Heart left ventricle (tissue), 16 donors: ENCODE data around the gene RGS2. TPM values are rescaled to one million over a fixed set of nuclear protein-coding genes. Genes with fewer than 3 reads are reported as not detected.

ENCODE experiments used
- ATAC-seq, 4 donors: fragments of 200-7000 bp; cut with Tn5 transposase; one replicate each; pipeline ENCODE4 v1.9.1; 2020 to 2022; ENCODE audit warnings: moderate library complexity in 4 of 4, mild to moderate bottlenecking in 3 of 4, moderate number of reproducible peaks in 1 of 4
- DNase-seq, 5 donors: peaks; one replicate each; pipeline ENCODE4 v3.0.0-alpha.2; 2020
- H3K27ac ChIP-seq, 12 donors: fragments of 200-600 bp; sonication (generic) in 4 of 12; one replicate each; pipeline versions ENCODE4 v1.5.0 to v1.8.0; 2016 to 2022; ENCODE audit warnings: mild to moderate bottlenecking in 2 of 12
- H3K27me3 ChIP-seq, 9 donors: fragments of 200-600 bp; sonication (generic) in 2 of 9; one replicate each; pipeline versions ENCODE4 v1.5.1 to v1.8.0; 2016 to 2022; ENCODE audit warnings: mild to moderate bottlenecking in 3 of 9
- H3K36me3 ChIP-seq, 9 donors: fragments of 200-600 bp; sonication (generic) in 2 of 9; one replicate each; pipeline versions ENCODE4 v1.5.0 to v1.8.0; 2018 to 2022; ENCODE audit warnings: mild to moderate bottlenecking in 2 of 9
- H3K4me1 ChIP-seq, 12 donors: fragments of 200-600 bp; sonication (generic) in 4 of 12; one replicate each; pipeline versions ENCODE4 v1.5.0 to v1.8.0; 2016 to 2022; ENCODE audit warnings: mild to moderate bottlenecking in 3 of 12
- H3K4me3 ChIP-seq, 12 donors: fragments of 200-600 bp; sonication (generic) in 4 of 12; one replicate each; pipeline versions ENCODE4 v1.5.0 to v1.8.0; 2017 to 2022; ENCODE audit warnings: mild to moderate bottlenecking in 9 of 12, moderate library complexity in 4 of 12
- H3K9me3 ChIP-seq, 12 donors: fragments of 200-600 bp; sonication (generic) in 4 of 12; one replicate each; pipeline versions ENCODE4 v1.5.0 to v1.8.0; 2016 to 2022; ENCODE audit warnings: mild to moderate bottlenecking in 1 of 12
- CTCF ChIP-seq, 12 donors: fragments of 200-600 bp; sonication (generic) in 4 of 12; IDR thresholded peaks; one replicate each; pipeline versions ENCODE4 v1.5.0 to v1.8.0; 2018 to 2022; ENCODE audit warnings: antibody characterized with exemption in 12 of 12, mild to moderate bottlenecking in 5 of 12
- POLR2A ChIP-seq, 2 donors: fragments of 450-650 bp; IDR thresholded peaks; one replicate each; pipeline ENCODE4 v1.6.1; 2017; ENCODE audit warnings: antibody characterized with exemption in 2 of 2, mild to moderate bottlenecking in 2 of 2, moderate library complexity in 2 of 2
- WGBS, 4 donors: extraction: QIAGEN DNeasy Blood & Tissue Kit in 2 of 4; methylation state at CpG; one replicate each; pipeline versions ENCODE4 v1.1.5 to v1.1.7; 2013 to 2018; 5-methylcytosine and 5-hydroxymethylcytosine counted together
- intact Hi-C, 10 donors: fragments of 100-400 bp; cut with DNase I; formaldehyde crosslinking; loops; one replicate each; pipeline versions ENCODE4 v1.11.1 to v1.14.2; 2022
- long read RNA-seq, 3 donors: library from polyadenylated mRNA; unstranded; transcript quantifications; one replicate each; pipeline ENCODE4 v2.0.0, GENCODE V29; 2020 to 2021
- polyA plus RNA-seq, 2 donors: library from polyadenylated mRNA; stranded (reverse); fragments of 200-250 nt; gene quantifications; one replicate each; pipeline ENCODE4 v1.2.3, GENCODE V29; 2013
- total RNA-seq, 9 donors: library from RNA; depleted of rRNA in 2 of 9; stranded (reverse); fragments of >200 nt in 2 of 9; fragmentation: NEBNext Ultra II Directional in 3 of 9; extraction: Animal tissue kit (Norgen Biotek cat#: 25700) in 3 of 9; gene quantifications; one replicate each; pipeline versions ENCODE4 v1.1.0 to v1.2.4, GENCODE V29; 2016 to 2023
- donor health status: ischemic (EF 13 %, LVEDD 7.1; RV severe dilation, severe dysfunction).
- donor health status: healthy with polysubstance abuse.
- donor health status: DM: no; HTN: yes; CAD: no.
- donor health status: DM: no; HTN: no; CAD: no.
- donor health status: ischemic (EF 25% LVEDD 6.9; RV normal size, moderate dysfunction).
- donor health status: ischemic (EF 25% LVEDD 5.7; RV mildly dilated, moderate dysfunction).
- donor health status: healthy.
- donor health status: DM: yes; HTN: yes; CAD: no.
- donor health status: ischemic (EF 35%, LVEDD 5.7; RV mildly dilated, moderate dysfunction).
- donor health status: nonischemic (EF 11% LVEDD 7.7; RV severe dilation, severe dysfunction).
- donor health status: DM: yes; HTN: yes; CAD: no.
- donor health status: PGD.
- donor health status: ischemic (EF 29% LVEDD 5.4; RV normal size, mild dysfunction).
- donor health status: nonischemic (EF 23%, LVEDD 6.1; RV moderate dilation, normal function).

The RGS2 gene
- total RNA-seq (10 to 100 TPM in 4 of 9 donors, 1 to 10 TPM in 5; 7.6 to 32.6 (median 9.8) TPM), polyA plus RNA-seq (10 to 100 TPM; 20.5 to 25.7 TPM)
- long read RNA-seq, donor 1, partial matches to known transcripts: 1 of 4 reads
- long read RNA-seq, donor 1, other reads (novel, unspliced or antisense): 1 of 4 reads
- long read RNA-seq, donor 2, transcript RGS2-201 (5 exons, 1,354 nt): major isoform, 12 of 14 reads
- long read RNA-seq, donor 2, partial matches to known transcripts: 1 of 14 reads
- long read RNA-seq, donor 2, other reads (novel, unspliced or antisense): 1 of 14 reads
- long read RNA-seq, donor 3, partial matches to known transcripts: 0 of 1 reads
- long read RNA-seq, donor 3, other reads (novel, unspliced or antisense): 0 of 1 reads

GRCh38 chr1:192808518-192809306 is at the start of gene RGS2:
TSS of gene RGS2 (plus strand) at chr1:192809039. CDS start at chr1:192809072, 33 bp downstream.
- intact Hi-C loops: loop anchor here (2.0 to 10.0 kb wide), 17 partner anchors 69 to 334 kb away; partner anchors contain the start of genes CDC73 (in 4 of the 10) and GLRX2 (in 1 of the 10)
- TF ChIP-seq CTCF (IDR thresholded peaks at IDR 0.05) (peak in 6 of 12 donors; percentile 7 to 58 (median 36)), POLR2A (IDR thresholded peaks at IDR 0.05) (peak; percentile 94 to 100)
- no peaks in the 10 kb centered on the region for H3K27me3 ChIP-seq
- H3K9me3 ChIP-seq: no peaks in the 10 kb centered on the region
- 0 to 3% (median 1%) methylated on average over 26 to 72 of the region's 72 CpGs for WGBS, 4 donors
- H3K4me3 ChIP-seq: peak within 1 kb of the TSS; percentile 12 to 89 (median 75)
- peak within 1 kb of the TSS; percentile 24 to 93 (median 88) for H3K27ac ChIP-seq
- DNase-seq: peak; percentile 92 to 96 (median 95)
- peak; percentile 95 to 98 (median 98) for ATAC-seq
- H3K36me3 ChIP-seq: peaks cover 0 to 23% (median 10%) of the 10 kb centered on the region in 9 donors
- peaks cover 0 to 49% (median 21%) of the 10 kb centered on the region in 12 donors for H3K4me1 ChIP-seq

- intact Hi-C loops: no loop called here
- WGBS, 4 donors: 93 to 97% (median 94%) methylated on average over 1 of the region's 1 CpG
- Histone ChIP-seq H3K27ac (no peak overlapping the region), H3K4me3 (no peak overlapping the region), H3K9me3 (peaks cover 0 to 3% (median 0%) of the 10 kb centered on the region in 12 donors), H3K27me3 (no peaks in the 10 kb centered on the region), H3K4me1 (peaks cover 0 to 2% (median 0%) of the 10 kb centered on the region in 12 donors), H3K36me3 (no peaks in the 10 kb centered on the region)
- ATAC-seq (no peak), DNase-seq (no peak)
- no peak for TF ChIP-seq POLR2A (IDR thresholded peaks at IDR 0.05)
- TF ChIP-seq CTCF (IDR thresholded peaks at IDR 0.05): no peak
These were observed 49.7 kb upstream of the RGS2 start for GRCh38 chr1:192759104-192759503.

- DNase-seq (no peak), ATAC-seq (no peak)
- TF ChIP-seq POLR2A (IDR thresholded peaks at IDR 0.05): no peak
- TF ChIP-seq CTCF (IDR thresholded peaks at IDR 0.05): no peak
- Histone ChIP-seq H3K4me3 (no peak overlapping the region), H3K27me3 (no peaks in the 10 kb centered on the region), H3K27ac (no peak overlapping the region), H3K9me3 (peaks cover 0 to 3% (median 0%) of the 10 kb centered on the region in 12 donors), H3K4me1 (peaks cover 0 to 2% (median 0%) of the 10 kb centered on the region in 12 donors), H3K36me3 (no peaks in the 10 kb centered on the region)
- intact Hi-C loops: no loop called here
- WGBS, 4 donors: 90 to 94% (median 92%) methylated on average over 4 of the region's 4 CpGs
These were observed 46.6 kb upstream of the RGS2 start for GRCh38 chr1:192762265-192762664.

- H3K36me3 ChIP-seq: no peaks in the 10 kb centered on the region
- H3K9me3 ChIP-seq: peaks cover 0 to 3% (median 0%) of the 10 kb centered on the region in 12 donors
- no peaks in the 10 kb centered on the region for H3K27me3 ChIP-seq
- no peak overlapping the region for H3K4me3 ChIP-seq
- TF ChIP-seq CTCF (IDR thresholded peaks at IDR 0.05) (no peak), POLR2A (IDR thresholded peaks at IDR 0.05) (no peak)
- H3K27ac ChIP-seq: no peak overlapping the region
- ATAC-seq: peak in 1 of 4 donors; percentile 41
- H3K4me1 ChIP-seq: peaks cover 0 to 3% (median 0%) of the 10 kb centered on the region in 12 donors
- intact Hi-C loops: no loop called here
- DNase-seq: no peak
These were observed 45.6 kb upstream of the RGS2 start for GRCh38 chr1:192763243-192763642.
